ENCODE results near the gene CERCAM.

The CERCAM gene

DNA sequence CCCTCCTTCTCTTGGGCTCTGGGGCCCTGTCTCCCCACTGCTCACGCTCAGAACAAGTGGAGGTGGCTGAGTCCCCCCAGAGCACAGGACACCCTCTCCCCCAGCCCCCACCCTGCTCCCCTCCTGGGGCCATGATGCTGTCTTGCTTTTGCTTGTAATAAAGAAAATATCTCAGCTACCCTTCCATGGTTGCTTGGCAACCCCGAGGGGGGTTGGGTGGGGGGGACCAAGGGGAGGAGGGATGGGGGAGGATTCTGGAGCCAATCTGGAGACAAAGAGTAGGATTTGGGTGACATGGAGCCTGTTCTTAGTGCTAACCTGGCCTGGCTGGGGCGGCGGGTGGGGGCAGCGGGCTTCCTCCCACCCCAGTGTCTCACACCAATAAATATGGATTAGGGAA, 16.1 kb upstream of the CERCAM start:
- TF ChIP-seq, protein P1, sequence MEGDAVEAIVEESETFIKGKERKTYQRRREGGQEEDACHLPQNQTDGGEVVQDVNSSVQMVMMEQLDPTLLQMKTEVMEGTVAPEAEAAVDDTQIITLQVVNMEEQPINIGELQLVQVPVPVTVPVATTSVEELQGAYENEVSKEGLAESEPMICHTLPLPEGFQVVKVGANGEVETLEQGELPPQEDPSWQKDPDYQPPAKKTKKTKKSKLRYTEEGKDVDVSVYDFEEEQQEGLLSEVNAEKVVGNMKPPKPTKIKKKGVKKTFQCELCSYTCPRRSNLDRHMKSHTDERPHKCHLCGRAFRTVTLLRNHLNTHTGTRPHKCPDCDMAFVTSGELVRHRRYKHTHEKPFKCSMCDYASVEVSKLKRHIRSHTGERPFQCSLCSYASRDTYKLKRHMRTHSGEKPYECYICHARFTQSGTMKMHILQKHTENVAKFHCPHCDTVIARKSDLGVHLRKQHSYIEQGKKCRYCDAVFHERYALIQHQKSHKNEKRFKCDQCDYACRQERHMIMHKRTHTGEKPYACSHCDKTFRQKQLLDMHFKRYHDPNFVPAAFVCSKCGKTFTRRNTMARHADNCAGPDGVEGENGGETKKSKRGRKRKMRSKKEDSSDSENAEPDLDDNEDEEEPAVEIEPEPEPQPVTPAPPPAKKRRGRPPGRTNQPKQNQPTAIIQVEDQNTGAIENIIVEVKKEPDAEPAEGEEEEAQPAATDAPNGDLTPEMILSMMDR (IDR thresholded peaks at IDR 0.05; ENCODE audit: borderline replicate concordance, control extremely low read depth, extremely low read depth, insufficient read depth, missing control alignments), result no peak
- in situ Hi-C loops (cut with MboI; ENCODE audit: low sequenced_read_pairs, unreplicated experiment), result no loop called here
- no peak for DNase-seq (ENCODE audit: low spot score)

- TF ChIP-seq, protein P1 (IDR thresholded peaks at IDR 0.05; ENCODE audit: borderline replicate concordance, control extremely low read depth, extremely low read depth, insufficient read depth, missing control alignments), result no peak
- no peak for DNase-seq (ENCODE audit: low spot score)
- in situ Hi-C loops (cut with MboI; ENCODE audit: low sequenced_read_pairs, unreplicated experiment), result no loop called here
Measured at GRCh38 chr9:128405077-128405779, 15.4 kb upstream of the CERCAM start.

GRCh38 chr9:128405780-128406171, 14.9 kb upstream of the CERCAM start:
- DNase-seq (ENCODE audit: low spot score), result no peak
- TF ChIP-seq, protein P1 (IDR thresholded peaks at IDR 0.05; ENCODE audit: borderline replicate concordance, control extremely low read depth, extremely low read depth, insufficient read depth, missing control alignments), result no peak
- in situ Hi-C loops (cut with MboI; ENCODE audit: low sequenced_read_pairs, unreplicated experiment), result no loop called here

DNA sequence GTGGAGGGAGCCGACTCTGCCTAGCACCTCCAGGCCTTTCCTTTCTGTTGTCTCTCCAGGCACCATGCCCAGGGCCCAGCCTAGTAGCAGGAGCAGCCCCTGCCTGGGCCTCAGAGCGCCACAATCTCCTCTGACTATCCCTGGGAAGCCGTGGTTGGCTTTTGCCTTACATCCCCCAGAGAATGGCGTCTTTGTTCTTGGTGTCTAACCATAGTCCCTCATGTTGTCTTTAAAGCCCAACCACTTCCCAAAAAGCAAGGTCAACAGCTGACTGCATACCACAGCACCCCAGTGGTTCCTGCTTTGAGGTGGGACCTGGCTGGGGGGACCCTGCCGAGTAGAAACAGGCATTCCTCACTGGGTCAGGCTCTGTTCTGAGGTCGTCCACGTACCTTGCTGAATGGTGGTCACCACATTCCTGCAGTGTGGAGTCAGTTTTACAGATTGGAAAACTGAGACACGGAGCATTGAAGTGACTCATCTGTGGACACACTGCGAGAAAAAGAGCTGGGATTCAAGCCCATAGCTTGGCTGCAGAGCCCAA, 13.7 kb upstream of the CERCAM start:
- in situ Hi-C loops (cut with MboI; ENCODE audit: low sequenced_read_pairs, unreplicated experiment), result no loop called here
- DNase-seq (ENCODE audit: low spot score), result no peak
- TF ChIP-seq, protein P1 (IDR thresholded peaks at IDR 0.05; ENCODE audit: borderline replicate concordance, control extremely low read depth, extremely low read depth, insufficient read depth, missing control alignments), result no peak

- TF ChIP-seq, protein P1 (IDR thresholded peaks at IDR 0.05; ENCODE audit: borderline replicate concordance, control extremely low read depth, extremely low read depth, insufficient read depth, missing control alignments), result no peak
- in situ Hi-C loops (cut with MboI; ENCODE audit: low sequenced_read_pairs, unreplicated experiment), result no loop called here
- no peak for DNase-seq (ENCODE audit: low spot score)
Measured at GRCh38 chr9:128408963-128409431, 11.7 kb upstream of the CERCAM start.

DNA sequence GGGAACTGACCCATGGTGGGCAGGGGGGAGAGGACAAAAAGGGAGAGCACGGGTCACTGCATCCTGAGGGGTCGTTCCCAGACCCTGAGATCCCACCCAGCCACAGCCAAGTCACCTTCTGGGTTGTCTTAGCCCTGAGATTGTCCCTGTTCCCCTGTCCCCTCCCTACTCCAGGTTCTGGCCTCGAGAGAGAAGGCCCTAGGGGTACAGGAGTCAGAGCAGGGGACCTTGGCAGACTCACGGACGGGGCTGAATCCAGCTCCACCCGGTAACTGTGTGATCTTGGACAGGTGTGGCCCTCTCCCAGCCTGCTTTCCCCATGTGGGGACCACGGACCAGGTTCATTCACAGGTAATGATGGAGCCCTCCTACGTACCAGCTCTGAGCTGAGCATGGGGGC, 11.2 kb upstream of the CERCAM start:
- in situ Hi-C loops (cut with MboI; ENCODE audit: low sequenced_read_pairs, unreplicated experiment), result no loop called here
- DNase-seq (ENCODE audit: low spot score), result no peak

More for the DNA sequence above, 11.2 kb upstream of the CERCAM start:
- TF ChIP-seq, protein P1 (IDR thresholded peaks at IDR 0.05; ENCODE audit: borderline replicate concordance, control extremely low read depth, extremely low read depth, insufficient read depth, missing control alignments), result no peak
